H9 (cell line): ENCODE results near the gene FBXL16. TPM values are rescaled to one million over a fixed set of nuclear protein-coding genes. Genes with fewer than 3 reads are reported as not detected.

Experiments used
- DNase-seq: peaks from one replicate; pipeline ENCODE4 v3.0.0-alpha.2; 2017
- H2AFZ ChIP-seq: one replicate; pipeline ENCODE4 v1.6.1; 2013; ENCODE audit warnings: mild to moderate bottlenecking, low read length, control low read depth, moderate library complexity
- H2AK5ac ChIP-seq: 2 replicates; pipeline ENCODE4 v1.6.1; 2013; ENCODE audit warnings: low read length, control low read depth, mixed read lengths; ENCODE audit not compliant: insufficient read length
- H2BK120ac ChIP-seq: one replicate; pipeline ENCODE4 v1.6.1; 2013; ENCODE audit warnings: low read depth, mild to moderate bottlenecking, low read length, control low read depth, inconsistent platforms; ENCODE audit not compliant: poor library complexity, severe bottlenecking
- H2BK12ac ChIP-seq: 2 replicates; pipeline ENCODE4 v1.6.1; 2013; ENCODE audit warnings: low read length, control low read depth, mixed read lengths, low read depth; ENCODE audit not compliant: insufficient read length
- H2BK15ac ChIP-seq: 2 replicates; pipeline ENCODE4 v1.6.1; 2013; ENCODE audit warnings: low read depth, low read length, control low read depth
- H2BK20ac ChIP-seq: one replicate; pipeline ENCODE4 v1.6.1; 2013; ENCODE audit warnings: low read depth, mild to moderate bottlenecking, low read length, control low read depth, inconsistent platforms; ENCODE audit not compliant: poor library complexity, severe bottlenecking
- H2BK5ac ChIP-seq: 2 replicates; pipeline ENCODE4 v1.6.1; 2013; ENCODE audit warnings: low read length, control low read depth, mixed read lengths; ENCODE audit not compliant: insufficient read length
- H3K14ac ChIP-seq: 2 replicates; pipeline ENCODE4 v1.6.1; 2013; ENCODE audit warnings: low read length, control low read depth; ENCODE audit not compliant: insufficient read depth
- H3K18ac ChIP-seq: 2 replicates; pipeline ENCODE4 v1.6.1; 2013; ENCODE audit warnings: low read depth, mild to moderate bottlenecking, mixed read lengths, low read length, control low read depth; ENCODE audit not compliant: insufficient read length
- H3K23ac ChIP-seq: 2 replicates; pipeline ENCODE4 v1.6.1; 2013; ENCODE audit warnings: low read length, control low read depth, mixed read lengths, low read depth; ENCODE audit not compliant: insufficient read length
- H3K23me2 ChIP-seq: 2 replicates; pipeline ENCODE4 v1.6.1; 2013; ENCODE audit warnings: low read depth, mild to moderate bottlenecking, mixed read lengths, low read length, control low read depth; ENCODE audit not compliant: insufficient read length, poor library complexity, severe bottlenecking
- H3K27ac ChIP-seq: 2 replicates; pipeline ENCODE4 v1.5.1; 2013; ENCODE audit warnings: low read length, control low read depth, mixed read lengths, low read depth; ENCODE audit not compliant: insufficient read length
- H3K27me3 ChIP-seq: 2 replicates; pipeline ENCODE4 v1.6.1; 2013; ENCODE audit warnings: low read length, control low read depth, inconsistent platforms; ENCODE audit not compliant: insufficient read depth
- H3K4ac ChIP-seq: 2 replicates; pipeline ENCODE4 v1.6.1; 2013; ENCODE audit warnings: low read depth, mild to moderate bottlenecking, control low read depth, inconsistent platforms, low read length, moderate library complexity
- H3K4me1 ChIP-seq: 2 replicates; pipeline ENCODE4 v1.6.1; 2013; ENCODE audit warnings: low read length, control low read depth, inconsistent platforms; ENCODE audit not compliant: insufficient read depth
- H3K4me2 ChIP-seq: 2 replicates; pipeline ENCODE4 v1.6.1; 2013; ENCODE audit warnings: low read length, control low read depth, mixed read lengths; ENCODE audit not compliant: insufficient read length, insufficient read depth
- H3K56ac ChIP-seq: 2 replicates; pipeline ENCODE4 v1.6.1; 2013; ENCODE audit warnings: low read depth, mild to moderate bottlenecking, mixed read lengths, low read length, control low read depth; ENCODE audit not compliant: insufficient read length
- H3K79me1 ChIP-seq: 2 replicates; pipeline ENCODE4 v1.6.1; 2013; ENCODE audit warnings: low read depth, mild to moderate bottlenecking, moderate library complexity, low read length, control low read depth, inconsistent platforms; ENCODE audit not compliant: insufficient read depth, poor library complexity, severe bottlenecking
- H3K79me2 ChIP-seq: 2 replicates; pipeline ENCODE4 v1.6.1; 2013; ENCODE audit warnings: low read length, control low read depth, inconsistent platforms; ENCODE audit not compliant: insufficient read depth
- H3K9ac ChIP-seq: 2 replicates; pipeline ENCODE4 v1.6.1; 2013; ENCODE audit warnings: low read length, control low read depth, mixed read lengths; ENCODE audit not compliant: insufficient read length; ENCODE audit errors: extremely low read depth
- H3K9me3 ChIP-seq: one replicate; pipeline ENCODE4 v1.6.1; 2013; ENCODE audit warnings: low read depth, low read length, inconsistent platforms; ENCODE audit not compliant: control insufficient read depth
- H3T11ph ChIP-seq: one replicate; pipeline ENCODE4 v1.6.1; 2013; ENCODE audit warnings: mild to moderate bottlenecking, low read length, control low read depth, inconsistent platforms
- H4K20me1 ChIP-seq: one replicate; pipeline ENCODE4 v1.6.1; 2013; ENCODE audit not compliant: control insufficient read depth, insufficient read length, insufficient read depth
- H4K5ac ChIP-seq: 2 replicates; pipeline ENCODE4 v1.6.1; 2013; ENCODE audit warnings: low read depth, mild to moderate bottlenecking, mixed read lengths, low read length, control low read depth; ENCODE audit not compliant: insufficient read length
- H4K8ac ChIP-seq: replicated peaks from 2 replicates; pipeline ENCODE4 v1.6.1; 2013; ENCODE audit warnings: low read length, control low read depth, mixed read lengths, low read depth; ENCODE audit not compliant: insufficient read length
- H4K91ac ChIP-seq: 2 replicates; pipeline ENCODE4 v1.6.1; 2013; ENCODE audit warnings: low read depth, mild to moderate bottlenecking, moderate library complexity, mixed read lengths, low read length, control low read depth; ENCODE audit not compliant: insufficient read length
- H3K27ac Mint-ChIP-seq, 3 experiments: 2 replicates in 2 of 3; 3 replicates in 1 of 3; pipeline ENCODE4 v1.8.0; 2020 to 2021; ENCODE audit warnings: mixed read lengths in 3 of 3, mild to moderate bottlenecking in 1 of 3, moderate library complexity in 1 of 3
- H3K27me3 Mint-ChIP-seq: 2 replicates; pipeline ENCODE4 v1.8.0; 2021; ENCODE audit warnings: low read depth, mild to moderate bottlenecking, moderate library complexity, mixed read lengths
- H3K36me3 Mint-ChIP-seq, 3 experiments: 2 replicates in 2 of 3; 3 replicates in 1 of 3; pipeline ENCODE4 v1.8.0; 2020 to 2021; ENCODE audit warnings: low read depth in 3 of 3, mixed read lengths in 3 of 3; ENCODE audit not compliant: insufficient read depth in 1 of 3
- H3K4me1 Mint-ChIP-seq, 2 experiments: 2 replicates each; pipeline ENCODE4 v1.8.0; 2020; ENCODE audit warnings: mixed read lengths in 2 of 2
- H3K4me3 Mint-ChIP-seq, 2 experiments: 2 replicates in 1 of 2; 3 replicates in 1 of 2; pipeline ENCODE4 v1.8.0; 2020 to 2021; ENCODE audit warnings: mild to moderate bottlenecking in 2 of 2, mixed read lengths in 2 of 2, moderate library complexity in 1 of 2
- H3K9me3 Mint-ChIP-seq, 2 experiments: 2 replicates in 1 of 2; 3 replicates in 1 of 2; pipeline ENCODE4 v1.8.0; 2020; ENCODE audit warnings: mild to moderate bottlenecking in 2 of 2, mixed read lengths in 2 of 2, moderate library complexity in 1 of 2
- WGBS: extraction: QIAGEN DNeasy Blood & Tissue Kit; methylation state at CpG from one replicate; pipeline ENCODE4 v1.1.7; 2013; ENCODE audit warnings: missing lambda C conversion rate, low lambda C conversion rate, mixed read lengths; ENCODE audit not compliant: insufficient read length; ENCODE audit errors: extremely low coverage; 5-methylcytosine and 5-hydroxymethylcytosine counted together
- total RNA-seq: library from RNA; stranded (reverse); gene quantifications from 2 replicates; pipeline ENCODE4 v1.2.1, GENCODE V29; 2021
- TF ChIP-seq, protein P1 (sequence below): fragments of 200-600 bp; sonication (generic); conservative IDR thresholded peaks from 3 replicates; pipeline ENCODE4 v1.8.0; 2021; ENCODE audit warnings: antibody characterized with exemption, mild to moderate bottlenecking

The FBXL16 gene
- total RNA-seq, 1 experiment from 2014 or later = 9.6 TPM

DNA sequence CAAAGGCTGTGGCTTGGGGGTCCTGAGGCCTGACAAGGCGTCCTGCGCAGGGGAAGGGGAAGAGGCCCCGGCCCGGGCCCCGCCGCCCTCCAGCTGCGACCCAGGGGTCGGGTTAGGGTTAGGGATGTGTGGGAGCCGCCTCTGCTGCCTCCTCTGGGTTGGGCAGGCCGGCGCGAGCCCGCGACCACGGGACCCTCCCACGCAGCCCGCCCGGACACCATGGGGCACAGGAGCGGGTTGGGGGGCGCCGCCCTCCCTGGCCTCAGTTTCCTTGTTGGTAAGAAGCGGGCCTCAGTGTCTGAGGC lies 34.8 kb upstream of the FBXL16 start:
- Histone ChIP-seq H2BK5ac (no peak overlapping the region), H3K79me2 (no peaks in the 10 kb centered on the region), H3K9ac (no peak overlapping the region), H2AFZ (no peak overlapping the region), H3K23ac (no peak overlapping the region), H4K91ac (no peak overlapping the region), H4K5ac (no peak overlapping the region), H2BK12ac (no peak overlapping the region), H3K79me1 (no peaks in the 10 kb centered on the region), H3K4ac (no peak overlapping the region), H3T11ph (no peak overlapping the region), H2BK120ac (no peak overlapping the region), H3K27ac (no peak overlapping the region), H3K56ac (no peak overlapping the region), H4K8ac (no peak overlapping the region), H2BK20ac (no peak overlapping the region), H3K27me3 (no peaks in the 10 kb centered on the region), H3K4me1 (peaks cover 2% of the 10 kb centered on the region; the same call in 1 of the 2 replicates), H3K14ac (peak overlapping the region; percentile 20; the same call in 1 of the 2 replicates), H3K9me3 (no peaks in the 10 kb centered on the region), H3K4me2 (peak overlapping the region; percentile 55), H3K18ac (no peak overlapping the region), H2AK5ac (no peak overlapping the region), H3K23me2 (peaks cover 10% of the 10 kb centered on the region), H4K20me1 (no peaks in the 10 kb centered on the region), H2BK15ac (no peak overlapping the region)
- Mint-ChIP-seq H3K27ac (no peak overlapping the region), H3K9me3 (no peaks in the 10 kb centered on the region), H3K27me3 (no peaks in the 10 kb centered on the region), H3K36me3 (peaks cover 3 to 21% (median 20%) of the 10 kb centered on the region in 3 experiments; a peak in 6 of 7 replicates), H3K4me1 (peaks cover 9 to 13% of the 10 kb centered on the region in 2 experiments), H3K4me3 (peak overlapping the region; percentile 75 to 84)
- TF ChIP-seq, protein P1, sequence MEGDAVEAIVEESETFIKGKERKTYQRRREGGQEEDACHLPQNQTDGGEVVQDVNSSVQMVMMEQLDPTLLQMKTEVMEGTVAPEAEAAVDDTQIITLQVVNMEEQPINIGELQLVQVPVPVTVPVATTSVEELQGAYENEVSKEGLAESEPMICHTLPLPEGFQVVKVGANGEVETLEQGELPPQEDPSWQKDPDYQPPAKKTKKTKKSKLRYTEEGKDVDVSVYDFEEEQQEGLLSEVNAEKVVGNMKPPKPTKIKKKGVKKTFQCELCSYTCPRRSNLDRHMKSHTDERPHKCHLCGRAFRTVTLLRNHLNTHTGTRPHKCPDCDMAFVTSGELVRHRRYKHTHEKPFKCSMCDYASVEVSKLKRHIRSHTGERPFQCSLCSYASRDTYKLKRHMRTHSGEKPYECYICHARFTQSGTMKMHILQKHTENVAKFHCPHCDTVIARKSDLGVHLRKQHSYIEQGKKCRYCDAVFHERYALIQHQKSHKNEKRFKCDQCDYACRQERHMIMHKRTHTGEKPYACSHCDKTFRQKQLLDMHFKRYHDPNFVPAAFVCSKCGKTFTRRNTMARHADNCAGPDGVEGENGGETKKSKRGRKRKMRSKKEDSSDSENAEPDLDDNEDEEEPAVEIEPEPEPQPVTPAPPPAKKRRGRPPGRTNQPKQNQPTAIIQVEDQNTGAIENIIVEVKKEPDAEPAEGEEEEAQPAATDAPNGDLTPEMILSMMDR = no peak
- WGBS = no CpG with 5 or more reads among the region's 22 CpGs
- no peak for DNase-seq
